ENCODE results near the gene EGFL7.

- TF ChIP-seq CTCF (IDR thresholded peaks at IDR 0.05) (no peak), ZNF396 (CRISPR knock-in tag; IDR thresholded peaks at IDR 0.05; ENCODE audit: borderline replicate concordance) (no peak), HMGA2 (CRISPR knock-in tag; IDR thresholded peaks at IDR 0.05) (no peak), TEAD1 (CRISPR knock-in tag; IDR thresholded peaks at IDR 0.05) (no peak), ATF6 (CRISPR knock-in tag; IDR thresholded peaks at IDR 0.05) (no peak), IRF2 (CRISPR knock-in tag; IDR thresholded peaks at IDR 0.05; ENCODE audit: borderline replicate concordance, low read depth) (no peak), ESRRA (CRISPR knock-in tag; IDR thresholded peaks at IDR 0.05; ENCODE audit: borderline replicate concordance) (no peak), ATF1 (CRISPR knock-in tag; IDR thresholded peaks at IDR 0.05) (no peak)
Observed at GRCh38 chr9:136689108-136689460, 26.4 kb downstream of the EGFL7 start.
